Activated CD8-positive, alpha-beta memory T cell treated with anti-CD3 and anti-CD28 coated beads for 36 hours (primary cell): ENCODE measurements around the gene ALKBH4. TPM values are rescaled to one million over a fixed set of nuclear protein-coding genes. Genes with fewer than 3 reads are reported as not detected.
"Not testable (repeated sequence)": the region's sequence is repeated elsewhere in the genome, so short reads cannot be mapped to it uniquely, and the experiment has no call there.

Experiments
- CTCF ChIA-PET: fragments of 350-600 bp; sonication (Branson Sonifier 250); formaldehyde crosslinking; loops from one replicate; lab custom pipeline; 2021; ENCODE audit warnings: antibody characterized with exemption; lab: Charles Lee
- POLR2A ChIA-PET: fragments of 350-600 bp; sonication (Branson Sonifier 250); formaldehyde crosslinking; loops from one replicate; lab custom pipeline; 2021; ENCODE audit warnings: antibody characterized with exemption; lab: Charles Lee
- total RNA-seq, 2 experiments: library from RNA; stranded (reverse); gene quantifications; one replicate each; pipeline ENCODE4 v1.2.3, GENCODE V29; 2021

Gene ALKBH4
- total RNA-seq, 2 experiments from 2014 or later = 10.8 to 10.9 TPM

GRCh38 chr7:102415685-102416225 lies 48.9 kb downstream of the ALKBH4 start:
- ChIA-PET POLR2A (interaction anchor here (1.4 to 3.3 kb wide), 2 partner anchors 10 to 16 kb away, joined by 8 to 30 read pairs; no protein-coding TSS in a partner anchor), CTCF (interaction anchor here (0.8 to 4.2 kb wide), 6 partner anchors 10 to 35 kb away, joined by 3 to 25 read pairs (median 7); partner anchors contain the start of gene PRKRIP1)

GRCh38 chr7:102413611-102414010 lies 51.1 kb downstream of the ALKBH4 start:
- CTCF ChIA-PET = interaction anchor here (1.2 to 4.2 kb wide), 3 partner anchors 9 to 12 kb away, joined by 3 to 25 read pairs (median 5); no protein-coding TSS in a partner anchor
- POLR2A ChIA-PET = no interaction called here

GRCh38 chr7:102413091-102413490 lies 51.6 kb downstream of the ALKBH4 start:
- CTCF ChIA-PET = interaction anchor here (1.2 to 1.6 kb wide), 4 partner anchors 9 to 37 kb away, joined by 3 to 5 read pairs (median 4); no protein-coding TSS in a partner anchor
- POLR2A ChIA-PET = interaction anchor here (0.8 kb wide), 1 partner anchor 19 kb away, joined by 3 read pairs; no protein-coding TSS in a partner anchor

GRCh38 chr7:102412548-102412947 lies 52.1 kb downstream of the ALKBH4 start:
- POLR2A ChIA-PET = interaction anchor here (0.8 kb wide), 1 partner anchor 19 kb away, joined by 3 read pairs; no protein-coding TSS in a partner anchor
- CTCF ChIA-PET = interaction anchor here (1.2 to 1.6 kb wide), 4 partner anchors 8 to 38 kb away, joined by 3 to 5 read pairs (median 4); no protein-coding TSS in a partner anchor

DNA sequence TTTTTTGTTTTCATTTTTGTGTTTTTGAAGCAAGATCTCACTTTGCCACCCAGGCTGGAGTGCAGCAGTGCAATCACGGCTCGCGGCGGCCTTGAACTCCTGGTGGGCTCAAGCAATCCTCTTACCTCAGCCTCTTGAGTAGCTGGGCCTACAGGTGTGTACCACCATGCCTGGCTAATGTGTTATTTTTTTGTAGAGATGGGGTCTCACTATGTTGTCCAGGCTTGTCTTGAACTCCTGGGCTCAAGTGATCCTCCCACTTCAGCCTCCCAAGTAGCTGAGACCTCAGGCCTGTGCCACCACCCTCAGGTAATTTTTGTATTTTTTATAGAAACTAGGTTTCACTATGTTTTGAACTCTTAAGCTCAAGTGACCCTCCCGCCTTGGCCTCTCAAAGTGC lies 53.7 kb downstream of the ALKBH4 start:
- ChIA-PET POLR2A (interaction anchor here (1.4 kb wide), 1 partner anchor 15 kb away, joined by 3 read pairs; no protein-coding TSS in a partner anchor), CTCF (interaction anchor here (0.6 kb wide), 1 partner anchor 55 kb away, joined by 3 read pairs; no protein-coding TSS in a partner anchor)

- CTCF ChIA-PET = no interaction called here
- POLR2A ChIA-PET = interaction anchor here (1.4 kb wide), 1 partner anchor 15 kb away, joined by 3 read pairs; no protein-coding TSS in a partner anchor
Measured at GRCh38 chr7:102410123-102410522, 54.5 kb downstream of the ALKBH4 start.

DNA sequence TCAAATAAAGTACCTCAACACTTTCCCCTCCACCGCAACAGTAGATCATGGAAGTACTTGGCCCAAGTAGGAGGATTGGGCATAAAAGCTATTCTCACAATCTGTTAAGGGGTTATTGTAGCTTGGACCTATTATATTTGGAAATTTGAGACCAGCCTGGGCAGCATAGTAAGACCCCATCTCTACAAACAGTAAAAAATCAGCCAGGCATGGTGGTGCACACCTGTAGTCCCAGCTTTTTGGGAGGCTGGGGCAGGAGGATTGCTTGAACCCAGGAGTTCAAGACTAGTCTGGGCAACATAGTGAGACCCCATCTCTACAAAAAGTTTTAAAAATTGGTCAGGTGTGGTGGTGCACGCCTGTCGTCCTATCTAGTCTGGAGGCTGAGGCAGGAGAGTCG lies 55.3 kb downstream of the ALKBH4 start:
- POLR2A ChIA-PET = interaction anchor here (1.4 kb wide), 1 partner anchor 16 kb away, joined by 3 read pairs; no protein-coding TSS in a partner anchor
- CTCF ChIA-PET = no interaction called here

DNA sequence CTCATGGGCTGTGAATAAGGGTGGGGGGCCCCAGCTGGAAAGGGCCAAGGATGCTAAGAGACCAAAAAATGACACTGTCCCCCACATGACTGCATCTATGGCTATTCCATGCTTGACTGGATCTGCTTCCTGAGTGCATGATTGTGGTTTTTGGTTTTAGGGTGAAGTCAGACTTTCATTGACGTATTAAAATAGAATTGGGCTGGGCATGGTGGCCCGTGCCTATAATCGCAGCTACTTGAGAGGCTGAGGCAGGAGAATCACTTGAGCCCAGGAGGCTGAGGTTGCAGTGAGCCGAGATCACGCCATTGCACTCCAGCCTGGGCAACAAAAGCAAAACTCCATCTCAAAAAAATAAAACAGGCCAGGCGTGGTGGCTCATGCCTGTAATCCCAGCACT lies 56.1 kb downstream of the ALKBH4 start:
- POLR2A ChIA-PET = not testable (repeated sequence)
- CTCF ChIA-PET = interaction anchor here (1.3 kb wide), 1 partner anchor 30 kb away, joined by 3 read pairs; no protein-coding TSS in a partner anchor

GRCh38 chr7:102407910-102408309 lies 56.8 kb downstream of the ALKBH4 start:
- ChIA-PET POLR2A (no interaction called here), CTCF (interaction anchor here (1.3 kb wide), 1 partner anchor 30 kb away, joined by 3 read pairs; no protein-coding TSS in a partner anchor)

Other genes with a start within 250 kb of the ALKBH4 start
- gene SH2B2, start 178.0 kb downstream of the ALKBH4 start, total RNA-seq = 1 to 10 TPM; 2.2 to 2.5 TPM
- not detected for gene SPDYE6, start 108.4 kb downstream of the ALKBH4 start, total RNA-seq
- 10 to 100 TPM; 23.8 to 25.5 TPM for gene PRKRIP1, start 68.5 kb downstream of the ALKBH4 start, total RNA-seq
- gene ORAI2, start 31.3 kb downstream of the ALKBH4 start, total RNA-seq = 10 to 100 TPM; 56.4 to 57.5 TPM
- gene LRWD1, start 121 bp upstream of the ALKBH4 start, total RNA-seq = 10 to 100 TPM; 25.1 to 25.9 TPM
- 10 to 100 TPM; 71.2 to 72.9 TPM for gene POLR2J, start 14.1 kb upstream of the ALKBH4 start, total RNA-seq
- gene RASA4B, start 52.9 kb upstream of the ALKBH4 start, total RNA-seq = 10 to 100 TPM; 23.7 to 23.9 TPM
- gene UPK3BL2, start 78.8 kb upstream of the ALKBH4 start, total RNA-seq = 1 to 10 TPM; 6.7 to 8.1 TPM
- under 1 TPM in 1 of 2 experiments, not detected in 1; 0.23 TPM for gene SPDYE2, start 86.4 kb upstream of the ALKBH4 start, total RNA-seq
- 10 to 100 TPM; 27.2 to 29.1 TPM for gene POLR2J3, start 107.7 kb upstream of the ALKBH4 start, total RNA-seq
- 10 to 100 TPM; 41.6 to 42.4 TPM for gene RASA4, start 151.9 kb upstream of the ALKBH4 start, total RNA-seq
- 10 to 100 TPM; 13.2 to 20.8 TPM for gene UPK3BL1, start 177.9 kb upstream of the ALKBH4 start, total RNA-seq
- not detected for gene SPDYE2B, start 185.5 kb upstream of the ALKBH4 start, total RNA-seq
- 1 to 10 TPM; 8.6 to 9.7 TPM for gene POLR2J2, start 206.8 kb upstream of the ALKBH4 start, total RNA-seq